ENCODE data around the gene CCNK.

CCNK gene

GRCh38 chr14:99552021-99552553 is 70.9 kb downstream of the CCNK start:
- no peak overlapping the region for H3K27ac ChIP-seq (ENCODE audit: low read depth, low read length)
- H3K4me2 ChIP-seq (ENCODE audit: low read depth, low read length, poor library complexity, severe bottlenecking) = no peak overlapping the region
- H3K9me3 ChIP-seq (ENCODE audit: insufficient read depth, low read length) = no peaks in the 10 kb centered on the region
- H3K36me3 ChIP-seq (ENCODE audit: low read length) = no peaks in the 10 kb centered on the region
- H3K9me2 ChIP-seq (replicated peaks; ENCODE audit: insufficient read depth, low read length) = no peaks in the 10 kb centered on the region
- no peaks in the 10 kb centered on the region for H3K79me2 ChIP-seq (ENCODE audit: insufficient read depth, low read length)
- H3K9ac ChIP-seq (ENCODE audit: low read length) = no peak overlapping the region
- TF ChIP-seq, protein P1, sequence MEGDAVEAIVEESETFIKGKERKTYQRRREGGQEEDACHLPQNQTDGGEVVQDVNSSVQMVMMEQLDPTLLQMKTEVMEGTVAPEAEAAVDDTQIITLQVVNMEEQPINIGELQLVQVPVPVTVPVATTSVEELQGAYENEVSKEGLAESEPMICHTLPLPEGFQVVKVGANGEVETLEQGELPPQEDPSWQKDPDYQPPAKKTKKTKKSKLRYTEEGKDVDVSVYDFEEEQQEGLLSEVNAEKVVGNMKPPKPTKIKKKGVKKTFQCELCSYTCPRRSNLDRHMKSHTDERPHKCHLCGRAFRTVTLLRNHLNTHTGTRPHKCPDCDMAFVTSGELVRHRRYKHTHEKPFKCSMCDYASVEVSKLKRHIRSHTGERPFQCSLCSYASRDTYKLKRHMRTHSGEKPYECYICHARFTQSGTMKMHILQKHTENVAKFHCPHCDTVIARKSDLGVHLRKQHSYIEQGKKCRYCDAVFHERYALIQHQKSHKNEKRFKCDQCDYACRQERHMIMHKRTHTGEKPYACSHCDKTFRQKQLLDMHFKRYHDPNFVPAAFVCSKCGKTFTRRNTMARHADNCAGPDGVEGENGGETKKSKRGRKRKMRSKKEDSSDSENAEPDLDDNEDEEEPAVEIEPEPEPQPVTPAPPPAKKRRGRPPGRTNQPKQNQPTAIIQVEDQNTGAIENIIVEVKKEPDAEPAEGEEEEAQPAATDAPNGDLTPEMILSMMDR (IDR thresholded peaks at IDR 0.05; ENCODE audit: insufficient read depth, low read length, poor library complexity, severe bottlenecking) = no peak
- TF ChIP-seq EZH2phosphoT487 (conservative IDR thresholded peaks at IDR 0.05; ENCODE audit: low read length) = no peak
- H3K27me3 ChIP-seq (ENCODE audit: low read length) = no peaks in the 10 kb centered on the region
- no peak overlapping the region for H2AFZ ChIP-seq (ENCODE audit: low read depth, low read length, severe bottlenecking)
- H3F3A ChIP-seq (ENCODE audit: insufficient read depth) = no peaks in the 10 kb centered on the region
- no peak overlapping the region for H3K4me3 ChIP-seq (ENCODE audit: insufficient read depth, low read length, poor library complexity, severe bottlenecking)
- H4K20me1 ChIP-seq (ENCODE audit: low read depth, low read length) = no peaks in the 10 kb centered on the region

- Histone ChIP-seq H3F3A (ENCODE audit: insufficient read depth) (no peaks in the 10 kb centered on the region), H3K27me3 (ENCODE audit: low read length) (no peaks in the 10 kb centered on the region), H2AFZ (ENCODE audit: low read depth, low read length, severe bottlenecking) (no peak overlapping the region), H3K9ac (ENCODE audit: low read length) (no peak overlapping the region), H3K4me3 (ENCODE audit: insufficient read depth, low read length, poor library complexity, severe bottlenecking) (no peak overlapping the region), H4K20me1 (ENCODE audit: low read depth, low read length) (no peaks in the 10 kb centered on the region), H3K4me2 (ENCODE audit: low read depth, low read length, poor library complexity, severe bottlenecking) (no peak overlapping the region), H3K79me2 (ENCODE audit: insufficient read depth, low read length) (no peaks in the 10 kb centered on the region), H3K9me2 (replicated peaks; ENCODE audit: insufficient read depth, low read length) (no peaks in the 10 kb centered on the region), H3K27ac (ENCODE audit: low read depth, low read length) (no peak overlapping the region), H3K9me3 (ENCODE audit: insufficient read depth, low read length) (no peaks in the 10 kb centered on the region), H3K36me3 (ENCODE audit: low read length) (no peaks in the 10 kb centered on the region)
- TF ChIP-seq, protein P1 (IDR thresholded peaks at IDR 0.05; ENCODE audit: insufficient read depth, low read length, poor library complexity, severe bottlenecking) = no peak
- TF ChIP-seq EZH2phosphoT487 (conservative IDR thresholded peaks at IDR 0.05; ENCODE audit: low read length) = no peak
Measured at GRCh38 chr14:99552572-99553216, 71.5 kb downstream of the CCNK start.

DNA sequence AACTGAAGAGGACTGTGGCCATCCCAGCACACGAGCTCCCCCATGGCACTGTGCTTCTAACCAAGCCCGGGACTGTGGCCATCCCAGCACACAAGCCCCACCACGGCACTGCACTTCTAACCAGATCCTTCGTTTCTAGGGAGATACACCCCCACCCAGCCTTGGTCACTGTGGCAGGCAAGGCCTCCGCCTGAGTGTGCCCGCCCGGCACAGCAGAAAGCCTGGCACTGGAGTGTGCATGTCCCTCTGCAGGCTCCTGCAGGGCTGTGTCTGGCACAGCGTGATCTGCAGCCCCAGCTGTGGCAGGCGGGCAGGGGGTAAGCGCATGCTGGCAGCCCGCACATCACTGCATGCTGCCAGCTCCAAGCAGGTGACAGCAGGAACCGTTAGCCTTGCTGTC is 73.0 kb downstream of the CCNK start:
- TF ChIP-seq, protein P1 (IDR thresholded peaks at IDR 0.05; ENCODE audit: insufficient read depth, low read length, poor library complexity, severe bottlenecking) = no peak
- no peak for TF ChIP-seq EZH2phosphoT487 (conservative IDR thresholded peaks at IDR 0.05; ENCODE audit: low read length)
- no peak overlapping the region for H3K9ac ChIP-seq (ENCODE audit: low read length)
- H3K4me2 ChIP-seq (ENCODE audit: low read depth, low read length, poor library complexity, severe bottlenecking) = no peak overlapping the region

More for the DNA sequence above, 73.0 kb downstream of the CCNK start:
- Histone ChIP-seq H4K20me1 (ENCODE audit: low read depth, low read length) (no peaks in the 10 kb centered on the region), H3K4me3 (ENCODE audit: insufficient read depth, low read length, poor library complexity, severe bottlenecking) (no peak overlapping the region), H3K27me3 (ENCODE audit: low read length) (no peaks in the 10 kb centered on the region), H3K79me2 (ENCODE audit: insufficient read depth, low read length) (no peaks in the 10 kb centered on the region), H3K9me3 (ENCODE audit: insufficient read depth, low read length) (no peaks in the 10 kb centered on the region), H3K36me3 (ENCODE audit: low read length) (no peaks in the 10 kb centered on the region), H3K27ac (ENCODE audit: low read depth, low read length) (no peak overlapping the region), H2AFZ (ENCODE audit: low read depth, low read length, severe bottlenecking) (no peak overlapping the region), H3F3A (ENCODE audit: insufficient read depth) (no peaks in the 10 kb centered on the region), H3K9me2 (replicated peaks; ENCODE audit: insufficient read depth, low read length) (no peaks in the 10 kb centered on the region)

Data from SU-DHL-6 (cell line).